Activated CD4-positive, alpha-beta T cell treated with anti-CD3 and anti-CD28 coated beads for 1 hour (primary cell): ENCODE measurements around the gene LCN2.
"Not testable (repeated sequence)": the region's sequence is repeated elsewhere in the genome, so short reads cannot be mapped to it uniquely, and the experiment has no call there.

Source experiments
- DNase-seq: peaks from one replicate; pipeline ENCODE4 v3.0.0-alpha.2; 2020

Gene LCN2

DNA sequence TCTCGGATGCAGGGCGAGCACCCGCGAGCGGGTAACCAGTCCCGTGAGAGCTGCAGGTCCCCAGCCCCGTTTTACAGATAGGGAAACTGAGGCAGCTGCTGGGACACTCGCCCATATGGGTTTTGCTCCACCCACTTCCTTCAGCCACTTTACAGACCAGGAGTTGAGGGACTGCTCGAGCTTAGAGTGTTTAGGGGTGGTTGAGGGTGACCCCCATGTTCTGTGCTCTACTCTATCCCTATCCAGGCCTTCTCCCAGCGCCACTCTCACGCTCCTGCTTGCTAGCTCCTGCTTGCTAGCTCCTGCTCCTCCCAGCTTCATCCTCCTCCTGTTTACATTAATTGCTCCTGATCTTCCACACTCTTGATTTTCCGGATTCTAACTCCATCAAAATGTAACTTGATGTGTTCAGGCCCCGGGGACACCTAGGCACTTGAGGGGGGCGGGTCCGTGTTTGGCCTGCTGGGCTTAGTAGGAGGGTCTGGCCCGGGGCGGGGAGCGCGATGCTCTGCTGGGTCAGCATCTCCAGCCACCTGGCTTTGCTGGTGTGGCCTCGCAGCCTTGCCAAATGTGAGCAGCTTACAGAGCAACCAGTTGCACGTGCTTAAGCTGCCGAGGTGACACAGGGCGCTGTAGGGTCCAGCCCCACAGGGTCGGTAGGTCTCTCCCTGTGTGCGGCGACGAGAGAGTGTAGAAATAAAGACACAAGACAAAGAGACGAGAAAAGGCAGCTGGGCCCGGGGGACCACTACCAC is 20.2 kb upstream of the LCN2 start:
- no peak for DNase-seq

DNA sequence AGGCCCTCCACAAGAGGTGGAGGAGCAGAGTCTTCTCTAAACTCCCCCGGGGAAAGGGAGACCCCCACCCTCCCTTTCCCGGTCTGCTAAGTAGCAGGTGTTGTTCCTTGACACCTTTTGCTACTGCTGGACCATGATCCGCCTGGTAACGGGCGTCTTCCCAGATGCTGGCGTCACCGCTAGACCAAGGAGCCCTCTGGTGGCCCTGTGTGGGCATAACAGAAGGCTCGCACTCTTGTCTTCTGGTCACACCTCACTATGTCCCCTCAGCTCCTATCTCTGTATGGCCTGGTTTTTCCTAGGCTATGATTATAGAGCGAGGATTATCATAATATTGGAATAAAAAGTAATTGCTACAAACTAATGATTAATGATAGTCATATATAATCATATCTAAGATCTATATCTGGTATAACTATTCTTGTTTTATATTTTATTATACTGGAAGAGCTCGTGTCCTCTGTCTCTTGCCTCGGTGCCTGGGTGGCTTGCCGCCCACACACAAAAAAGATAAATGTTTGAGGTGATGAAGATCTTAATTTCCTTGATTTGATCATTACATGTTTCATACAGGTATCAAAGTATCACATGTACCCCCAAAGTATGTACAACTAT is 19.2 kb upstream of the LCN2 start:
- DNase-seq: peak; percentile 30

DNA sequence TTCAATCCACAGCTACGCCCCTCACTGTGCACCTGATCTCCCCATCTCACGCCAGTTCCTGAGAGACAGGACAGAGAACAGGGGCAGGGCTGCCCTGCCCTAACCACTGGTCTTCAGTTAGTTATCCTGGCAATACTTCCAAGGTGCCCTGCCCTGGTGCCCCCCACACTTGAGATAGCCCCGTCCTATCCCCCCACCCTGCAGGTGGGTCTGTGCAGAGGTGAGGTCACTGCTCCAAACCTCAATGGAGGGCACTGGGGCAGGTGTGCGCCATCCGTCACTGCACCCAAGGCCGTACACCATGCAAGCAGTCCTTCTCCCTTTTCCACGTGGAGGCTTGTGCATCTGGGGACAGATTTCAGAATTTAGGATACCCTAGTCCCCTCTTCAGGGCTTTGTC is 18.6 kb upstream of the LCN2 start:
- not testable (repeated sequence) for DNase-seq

DNA sequence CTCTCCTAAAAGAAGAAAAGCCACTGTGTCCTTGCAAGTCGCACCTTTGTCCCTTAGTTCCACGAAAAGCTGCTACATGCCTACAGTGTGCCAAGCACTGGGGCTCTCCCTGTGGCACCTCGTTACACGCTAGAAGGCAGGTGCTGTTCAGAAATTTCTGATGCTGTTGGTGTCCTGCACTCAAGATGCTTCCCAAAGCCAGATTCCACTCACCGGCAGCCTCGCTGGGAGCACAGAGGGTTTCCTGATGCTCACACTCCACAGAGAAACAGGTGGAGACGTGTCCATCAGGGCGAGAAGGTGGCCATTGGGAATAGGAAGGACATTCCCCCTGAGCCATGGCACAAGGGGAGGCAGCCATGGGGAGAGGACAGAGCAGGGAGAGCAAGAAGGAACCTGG is 17.9 kb upstream of the LCN2 start:
- DNase-seq: not testable (repeated sequence)

DNA sequence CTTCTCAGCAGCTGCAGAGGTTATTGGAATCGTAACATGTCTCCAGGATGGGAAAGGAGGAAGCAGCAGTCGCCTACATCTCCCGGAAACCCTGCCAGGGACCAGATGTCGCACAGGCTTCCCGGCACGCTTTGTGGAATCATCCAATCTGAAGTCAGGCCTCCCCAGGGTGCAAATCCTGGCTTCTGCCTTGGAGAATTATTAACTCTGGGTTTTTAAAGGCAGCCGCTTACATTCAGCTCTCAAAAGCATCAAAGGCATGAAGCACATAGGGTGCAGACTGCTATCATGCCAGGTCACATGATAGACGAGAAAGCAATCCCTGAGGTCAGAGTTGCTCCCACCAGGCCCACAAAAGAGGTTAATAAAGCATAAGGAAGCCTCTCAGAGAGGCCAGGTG is 17.1 kb upstream of the LCN2 start:
- not testable (repeated sequence) for DNase-seq

DNA sequence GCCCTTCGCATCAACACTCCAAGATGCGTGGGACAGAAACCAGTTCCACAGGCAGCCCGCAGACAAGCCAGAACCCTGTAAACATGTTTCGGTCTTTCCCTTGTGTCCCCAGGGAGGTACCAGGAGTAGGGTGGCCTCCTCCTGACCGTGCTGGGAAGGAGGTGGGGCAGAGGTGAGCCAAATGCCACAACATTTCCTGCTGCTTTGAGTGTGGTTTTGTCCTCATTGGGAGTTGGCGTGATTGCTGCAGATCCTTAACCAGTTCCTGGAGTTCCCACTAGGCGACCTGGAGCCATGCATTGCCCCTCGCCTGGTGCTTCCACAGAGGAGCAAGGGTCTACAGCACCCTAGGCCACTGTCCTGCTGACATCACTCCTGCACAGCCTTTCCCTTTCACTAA is 13.7 kb upstream of the LCN2 start:
- not testable (repeated sequence) for DNase-seq

DNA sequence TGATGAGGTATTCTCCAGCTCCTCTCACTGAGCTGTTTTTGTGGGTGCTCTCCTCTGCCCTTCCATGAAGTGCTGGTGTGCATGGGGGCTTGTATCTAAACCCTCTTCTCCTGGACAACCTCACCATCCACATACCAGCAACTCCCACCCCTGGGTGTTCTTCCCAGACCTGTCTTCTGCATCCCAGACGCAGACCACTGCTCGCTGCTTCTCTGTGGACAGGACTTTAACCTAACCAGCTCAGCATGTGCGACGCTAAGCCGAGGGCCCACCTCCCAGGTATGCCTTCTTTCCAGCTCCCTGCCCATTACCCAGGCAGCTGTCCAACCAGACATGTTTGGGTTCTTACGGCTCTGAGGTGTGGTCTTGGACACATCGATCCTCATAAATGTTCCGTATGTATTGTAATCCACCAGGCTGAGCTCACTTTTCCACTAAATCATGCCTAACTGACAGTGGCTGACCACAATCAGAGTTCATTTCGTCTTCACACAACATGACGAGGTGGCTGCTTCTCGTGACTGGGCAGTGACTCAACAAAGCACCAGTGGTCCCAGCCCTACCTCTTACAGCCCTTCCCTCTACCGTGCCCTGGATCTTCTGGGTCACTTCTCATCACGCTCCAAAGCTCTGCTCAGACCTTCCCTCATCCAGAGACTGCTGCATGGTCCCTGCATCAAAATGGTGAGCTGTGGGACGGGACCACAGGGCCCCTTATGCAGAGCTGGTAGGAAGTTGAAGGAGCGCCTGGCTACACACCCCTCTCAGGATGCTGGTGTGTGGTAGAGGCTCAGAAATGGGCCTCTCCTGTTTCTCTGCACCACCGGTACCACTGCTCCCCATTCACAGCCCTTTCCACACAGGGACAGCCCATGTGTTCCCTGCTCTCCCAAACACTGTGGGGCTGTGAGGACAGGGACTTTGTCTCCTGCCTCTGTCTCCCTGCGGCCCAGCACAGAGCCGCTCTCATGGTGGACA is 12.1 kb upstream of the LCN2 start:
- no peak for DNase-seq

DNA sequence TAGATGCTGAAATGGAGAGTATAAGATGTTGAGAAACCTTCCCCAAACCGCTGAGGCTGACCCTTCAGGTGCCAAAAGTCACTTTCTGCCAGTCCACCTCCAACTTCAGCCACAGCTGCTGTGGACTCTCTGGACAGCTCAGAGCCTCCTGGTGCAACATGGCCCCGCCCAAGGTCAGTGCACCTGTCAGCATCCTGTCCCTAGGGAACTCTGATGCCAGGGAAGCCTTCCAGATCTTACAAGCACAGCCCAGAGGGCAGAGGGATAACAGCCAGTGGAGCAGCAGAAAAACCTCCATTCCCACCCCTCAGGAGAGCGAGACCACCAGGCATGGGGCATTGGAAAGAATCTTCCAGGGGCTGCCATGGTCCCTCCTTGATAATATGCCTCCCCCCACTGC is 11.3 kb upstream of the LCN2 start:
- DNase-seq: no peak

DNA sequence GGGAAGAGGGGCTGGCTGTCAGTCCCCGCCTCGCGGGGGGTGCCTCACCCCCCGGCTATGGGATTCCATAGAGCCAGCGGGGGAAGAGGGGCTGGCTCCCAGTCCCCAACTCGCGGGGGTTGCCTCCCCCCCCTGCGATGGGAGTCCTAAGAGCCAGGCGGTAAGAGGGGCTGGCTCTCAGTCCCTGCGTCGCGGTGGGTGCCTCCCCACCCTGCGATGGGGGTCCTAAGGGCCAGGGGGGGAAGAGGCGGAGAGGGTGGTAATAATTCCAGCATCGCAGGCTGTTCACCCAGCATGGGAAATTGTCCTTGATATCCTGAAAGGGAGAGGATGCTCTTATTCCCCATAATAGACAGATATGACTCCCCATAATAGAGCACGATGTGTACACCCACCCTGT is 9.6 kb upstream of the LCN2 start:
- no peak for DNase-seq

DNA sequence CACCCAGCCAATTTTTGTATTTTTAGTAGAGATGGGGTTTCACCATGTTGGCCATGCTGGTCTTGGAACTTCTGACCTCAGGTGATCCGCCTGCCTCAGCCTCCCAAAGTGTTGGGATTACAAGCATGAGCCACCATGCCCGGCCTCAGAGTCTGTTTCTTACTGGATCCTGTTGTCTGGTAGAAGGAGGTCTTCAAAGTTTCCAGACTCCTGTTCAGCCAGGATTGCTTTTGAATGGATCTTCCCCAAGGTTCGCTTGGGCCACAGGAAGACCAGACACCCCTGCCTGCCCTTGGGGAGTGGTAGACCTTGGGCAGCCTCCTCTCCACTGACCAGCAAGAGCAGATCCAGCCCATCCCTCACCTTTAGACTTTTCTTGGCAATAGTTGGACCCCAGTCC is 7.6 kb upstream of the LCN2 start:
- DNase-seq: no peak

DNA sequence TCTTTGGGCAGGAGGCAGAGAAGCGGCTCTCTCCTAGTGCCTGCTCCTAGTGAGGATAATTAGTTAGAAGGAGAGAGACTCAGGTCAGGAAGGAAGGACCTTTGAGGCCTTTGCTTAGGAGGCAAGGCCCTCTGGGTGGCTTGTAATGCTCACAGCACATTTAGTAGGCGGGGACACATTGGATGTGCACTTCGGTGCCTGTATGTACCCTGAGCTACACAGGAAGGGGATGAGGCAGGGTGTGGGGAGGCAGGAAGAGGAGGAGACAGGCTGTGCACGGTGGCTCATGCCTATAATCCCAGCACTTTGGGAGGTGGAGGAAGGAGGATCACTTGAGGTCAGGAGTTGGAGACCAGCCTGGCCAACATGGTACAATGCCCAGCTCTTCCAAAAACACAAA is 7.2 kb upstream of the LCN2 start:
- DNase-seq: no peak

DNA sequence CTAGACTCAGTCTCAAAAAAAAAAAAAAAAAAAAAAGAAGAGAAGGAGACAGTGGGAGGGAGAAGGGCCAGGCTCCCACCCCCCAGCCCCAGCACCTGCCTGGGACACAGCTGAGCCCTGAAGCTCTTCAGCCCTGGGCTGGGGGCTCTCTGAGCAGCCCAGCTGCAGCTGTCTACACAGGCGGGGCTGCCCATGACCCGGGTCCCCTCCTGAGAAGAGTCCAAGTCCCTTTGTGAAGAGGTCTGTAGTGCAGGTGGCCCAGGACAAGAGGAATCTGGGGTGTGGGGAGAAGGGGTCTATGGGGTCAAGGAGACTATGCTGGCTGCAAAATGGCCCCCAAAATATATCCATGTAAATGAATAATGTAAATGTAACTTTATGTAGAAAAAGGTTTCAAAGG is 6.7 kb upstream of the LCN2 start:
- no peak for DNase-seq

DNA sequence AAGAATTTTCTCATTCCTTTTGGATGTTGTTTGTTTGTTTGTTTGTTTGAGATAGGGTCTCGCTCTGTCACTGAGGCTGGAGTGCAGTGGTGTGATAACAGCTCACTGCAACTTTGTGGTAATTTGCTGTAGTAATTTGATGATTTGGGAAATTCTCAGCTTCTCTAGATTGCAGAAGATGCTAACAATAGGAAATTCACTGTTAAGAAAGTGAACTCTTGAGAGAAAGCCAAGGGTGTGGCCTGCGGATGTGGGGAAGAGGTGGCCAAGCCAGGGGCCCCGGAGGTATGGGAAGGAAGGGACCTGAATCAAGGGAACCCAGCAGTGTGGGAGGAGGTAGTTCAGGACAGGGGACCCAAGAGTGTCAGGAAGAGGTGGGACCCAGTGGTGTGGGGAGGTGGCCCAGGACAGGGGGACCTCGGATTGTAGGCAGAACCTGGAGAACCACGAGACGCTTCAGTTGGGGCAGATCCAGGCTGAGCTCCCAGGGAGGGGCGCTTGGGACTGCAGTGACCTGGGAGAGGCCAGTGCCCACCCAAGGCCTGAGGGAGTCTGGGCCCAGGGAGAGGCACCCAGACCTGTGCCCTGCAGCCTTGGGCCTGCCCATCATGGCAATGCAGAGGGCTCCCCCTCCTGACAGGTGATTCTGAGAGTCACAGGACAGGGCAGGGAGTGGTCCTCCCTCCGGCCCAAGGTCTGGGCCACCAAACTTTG is 5.6 kb upstream of the LCN2 start:
- DNase-seq: no peak

DNA sequence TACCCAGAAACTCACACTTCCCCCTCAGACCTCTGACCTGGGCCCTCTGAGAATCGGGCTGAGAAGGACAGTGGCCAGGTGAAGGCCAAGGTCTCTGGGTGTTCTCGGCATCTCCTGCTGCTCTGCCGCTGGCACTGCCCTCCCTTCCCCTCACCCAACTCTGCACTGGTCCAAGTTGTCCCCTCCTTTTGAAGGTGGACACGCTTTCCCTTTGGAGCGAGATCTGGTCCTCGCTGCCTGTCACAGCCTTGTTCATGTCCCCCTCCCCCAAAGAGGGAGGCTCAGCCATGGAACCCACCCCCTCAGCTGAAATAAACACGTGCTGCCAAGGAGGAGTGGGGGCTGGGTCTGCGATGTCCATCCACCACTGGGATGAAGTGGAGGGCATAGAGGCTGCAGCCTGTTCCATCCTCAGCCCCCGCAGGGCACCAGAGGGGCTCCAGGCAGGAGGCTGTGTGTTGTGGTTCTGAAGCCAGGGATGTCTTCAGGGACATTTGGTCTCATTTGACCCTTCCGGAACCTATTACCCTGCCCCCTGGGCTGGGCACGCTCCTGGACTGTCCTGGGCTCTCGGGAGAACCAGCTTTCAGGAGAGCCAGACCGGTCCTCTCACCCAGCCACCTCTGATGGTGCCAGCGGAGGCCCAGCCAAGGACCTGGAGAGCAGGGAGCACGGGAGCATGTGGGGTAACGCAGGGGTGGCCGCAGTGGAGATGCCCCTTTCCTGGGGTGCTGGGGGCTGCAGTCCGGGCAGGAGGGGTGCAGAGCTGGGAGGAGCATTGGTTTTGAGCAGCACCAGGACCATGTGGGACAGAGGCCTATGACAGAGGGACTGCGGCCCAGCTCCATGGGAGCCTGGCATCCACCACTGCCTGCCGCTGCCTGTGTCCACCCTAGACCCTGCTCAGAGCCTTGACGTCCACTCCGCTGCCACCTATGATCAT is 4.7 kb upstream of the LCN2 start:
- no peak for DNase-seq

DNA sequence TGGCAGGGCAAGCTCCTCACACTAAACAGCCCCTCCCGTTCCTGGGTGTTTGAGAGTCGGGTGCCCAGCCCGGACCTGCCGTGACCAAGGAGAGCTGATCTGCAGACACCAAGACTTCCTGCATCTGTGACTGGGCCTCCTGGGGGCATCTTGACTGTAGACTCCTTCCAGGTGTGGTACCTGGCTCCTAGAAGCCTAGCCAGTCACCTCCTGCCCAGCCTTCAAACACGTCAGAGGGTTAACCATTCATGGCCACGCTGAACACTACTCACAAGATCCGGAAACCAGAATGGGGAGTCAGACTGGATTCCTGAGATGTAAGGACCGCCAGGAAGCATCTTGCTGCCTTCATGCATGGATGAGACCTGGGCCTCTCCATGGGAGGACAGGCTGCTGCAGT is 3.7 kb upstream of the LCN2 start:
- DNase-seq: no peak

DNA sequence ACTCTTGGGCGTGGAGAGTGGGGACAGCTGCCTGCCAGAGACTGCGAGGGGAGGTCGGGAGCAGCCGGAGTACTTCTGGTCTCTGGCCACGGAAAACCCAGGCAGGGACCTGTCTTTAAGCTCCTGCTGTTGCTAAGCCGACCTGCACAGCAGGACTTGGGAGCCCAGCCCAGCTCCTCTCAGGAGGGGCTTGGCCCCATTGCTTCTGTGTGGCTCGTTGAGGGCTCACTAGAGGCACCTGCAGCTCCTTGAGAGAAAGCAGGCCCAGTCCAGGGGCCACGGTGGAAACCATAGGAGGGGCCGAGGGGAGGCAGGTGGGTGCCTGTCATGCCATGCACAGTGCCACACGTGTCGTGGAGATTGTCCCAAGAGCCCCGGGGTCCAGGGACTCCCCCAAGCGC is 3.3 kb upstream of the LCN2 start:
- DNase-seq: no peak

DNA sequence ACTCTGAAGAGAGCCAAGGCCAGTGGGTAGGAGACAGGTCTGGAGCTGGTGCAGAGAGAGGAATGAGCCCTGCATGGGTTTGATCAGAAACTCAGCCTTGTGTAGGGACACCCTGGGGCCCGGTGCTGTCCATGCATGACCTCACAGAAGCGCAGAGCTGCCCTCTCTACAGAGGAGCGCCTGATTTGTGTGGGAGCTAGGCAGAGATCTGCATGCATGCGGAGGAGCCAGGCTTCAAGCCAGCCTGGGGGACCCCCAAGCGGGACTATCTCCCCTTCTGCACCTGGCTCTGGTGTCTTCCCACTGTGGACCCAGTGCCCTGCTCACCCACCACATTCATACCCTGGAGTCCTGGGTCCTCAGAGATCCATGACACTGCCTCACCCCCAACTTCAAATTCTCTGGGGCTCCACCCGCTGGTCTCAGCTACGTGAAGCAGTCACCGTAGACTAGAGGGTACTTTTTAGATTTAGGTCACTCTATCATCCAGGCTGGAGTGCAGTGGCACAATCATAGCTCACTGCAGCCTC is 2.6 kb upstream of the LCN2 start:
- DNase-seq: no peak

DNA sequence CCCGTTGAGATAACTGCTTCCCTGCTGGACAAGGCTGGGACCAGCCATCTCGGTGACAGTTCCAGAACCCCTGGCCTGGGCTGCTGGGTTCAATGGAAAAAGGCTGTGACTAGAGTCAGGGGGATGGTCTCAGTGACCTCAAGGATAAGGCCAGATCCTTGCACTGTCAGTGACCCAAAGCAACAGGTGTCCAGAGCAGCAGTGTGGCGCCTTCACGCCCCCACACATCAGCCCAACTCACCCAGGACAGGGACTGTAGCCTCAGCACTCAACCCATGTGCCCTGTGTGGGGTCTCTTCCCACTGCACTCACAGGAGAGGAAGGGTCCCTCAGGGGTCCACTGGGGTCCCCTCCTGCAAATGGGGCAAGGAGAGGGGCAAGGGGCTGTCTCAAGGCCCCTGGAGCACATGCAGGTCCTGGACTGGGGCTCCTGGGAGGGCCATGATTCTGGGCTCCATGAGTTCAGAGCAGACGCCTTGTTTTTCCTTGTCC is 698 bp upstream of the LCN2 start:
- no peak for DNase-seq

DNA sequence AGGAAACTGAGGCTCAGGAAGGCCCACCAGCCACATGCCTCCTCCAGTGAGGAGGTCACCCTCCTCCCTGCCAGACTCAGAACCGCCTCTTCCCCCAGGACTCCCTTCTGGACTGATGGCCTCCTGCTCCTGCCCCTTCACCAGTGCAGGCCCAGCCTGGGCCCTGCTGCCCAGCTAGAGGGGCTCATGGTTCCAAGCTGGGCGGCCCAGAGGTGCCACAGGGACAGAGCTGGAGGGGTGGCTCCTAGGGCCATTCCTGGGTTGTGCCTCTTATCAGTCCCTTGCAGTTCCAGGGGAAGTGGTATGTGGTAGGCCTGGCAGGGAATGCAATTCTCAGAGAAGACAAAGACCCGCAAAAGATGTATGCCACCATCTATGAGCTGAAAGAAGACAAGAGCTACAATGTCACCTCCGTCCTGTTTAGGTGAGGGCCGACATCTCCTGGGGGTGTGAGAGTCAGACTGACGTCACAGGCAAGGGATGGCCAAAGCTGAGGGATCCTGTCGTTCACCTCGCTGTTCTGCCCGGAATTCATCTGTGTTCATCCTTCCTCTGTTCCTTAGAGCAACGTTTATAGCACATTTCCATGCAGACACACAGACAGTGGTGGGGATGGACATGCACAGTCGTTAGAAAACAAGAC is 819 bp downstream of the LCN2 start:
- no peak for DNase-seq

DNA sequence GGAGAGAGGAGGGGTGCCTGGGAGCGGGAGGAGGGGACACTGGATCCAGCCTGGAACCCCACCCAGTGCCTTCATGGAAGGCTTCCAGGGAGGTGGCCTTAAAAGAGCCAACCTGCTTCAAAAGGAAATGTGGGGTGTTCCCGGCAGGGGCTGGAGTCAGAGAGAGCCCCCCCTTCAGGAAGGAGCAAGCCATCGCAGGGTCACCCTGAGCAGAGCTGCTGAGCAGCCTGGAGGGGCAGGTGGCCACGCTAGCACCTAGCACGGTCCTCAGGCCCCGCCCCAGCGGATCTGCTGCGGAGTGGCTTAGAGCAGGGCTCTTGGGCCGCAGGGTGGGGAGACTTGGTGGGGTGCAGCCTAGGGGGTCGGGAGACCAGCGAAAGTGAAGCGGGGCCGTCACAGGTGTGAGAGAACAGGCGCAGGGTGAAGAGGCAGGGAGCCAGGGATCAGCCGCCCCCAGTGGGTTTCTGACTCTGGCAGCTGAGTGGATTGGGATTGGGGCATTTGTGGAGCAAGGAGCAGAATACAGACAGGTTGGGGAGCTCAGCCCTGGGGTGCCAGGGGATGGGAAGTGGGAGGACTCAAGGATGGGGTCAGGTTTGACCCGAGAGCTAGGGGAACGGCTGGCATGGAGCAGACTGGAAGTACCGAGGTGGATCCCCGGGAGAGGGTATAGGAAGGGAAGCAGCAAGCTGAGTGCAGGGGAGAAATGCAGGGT is 1.5 kb downstream of the LCN2 start:
- DNase-seq: no peak
